Upper lobe of left lung (tissue), 4 donors: Measurements from ENCODE around the gene TES.

Experiments
- POLR2A ChIP-seq, 4 donors: fragments of 450-650 bp; IDR thresholded peaks; one replicate each; pipeline ENCODE4 v1.5.1; 2016 to 2017; ENCODE audit warnings: antibody characterized with exemption in 4 of 4, mild to moderate bottlenecking in 2 of 4
- POLR2AphosphoS5 ChIP-seq, 2 donors: sonication (generic); formaldehyde crosslinking; IDR thresholded peaks; one replicate each; pipeline ENCODE4 v1.5.1; 2017; ENCODE audit warnings: antibody characterized with exemption in 2 of 2
- TF ChIP-seq, protein P1 (sequence below), 6 experiments: fragments of 450-650 bp in 4 of 6; fragments of 200-600 bp in 2 of 6; sonication (generic) in 2 of 6; IDR thresholded peaks; one replicate each; pipeline ENCODE4 v1.5.1; 2016 to 2019; ENCODE audit warnings: antibody characterized with exemption in 6 of 6

DNA sequence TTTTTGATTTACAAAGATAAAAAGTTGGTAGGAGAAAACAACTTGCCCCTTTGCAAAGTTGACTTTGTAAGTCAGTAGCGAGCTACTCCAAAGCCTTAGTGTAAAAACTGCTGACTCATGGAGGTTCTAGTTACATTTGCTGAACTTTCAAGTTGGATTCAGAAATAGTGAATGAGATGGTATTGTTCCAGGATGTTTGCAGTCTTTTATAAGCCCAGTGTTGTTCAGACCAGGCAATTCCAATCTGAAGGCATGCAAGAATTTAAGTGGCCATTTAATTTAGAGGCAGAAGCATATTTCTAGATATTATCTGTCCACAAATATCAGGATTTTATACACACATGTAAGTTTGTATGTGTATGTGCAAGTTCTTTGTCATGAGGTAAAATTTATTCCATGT is 21.6 kb downstream of the TES start:
- TF ChIP-seq, protein P1, sequence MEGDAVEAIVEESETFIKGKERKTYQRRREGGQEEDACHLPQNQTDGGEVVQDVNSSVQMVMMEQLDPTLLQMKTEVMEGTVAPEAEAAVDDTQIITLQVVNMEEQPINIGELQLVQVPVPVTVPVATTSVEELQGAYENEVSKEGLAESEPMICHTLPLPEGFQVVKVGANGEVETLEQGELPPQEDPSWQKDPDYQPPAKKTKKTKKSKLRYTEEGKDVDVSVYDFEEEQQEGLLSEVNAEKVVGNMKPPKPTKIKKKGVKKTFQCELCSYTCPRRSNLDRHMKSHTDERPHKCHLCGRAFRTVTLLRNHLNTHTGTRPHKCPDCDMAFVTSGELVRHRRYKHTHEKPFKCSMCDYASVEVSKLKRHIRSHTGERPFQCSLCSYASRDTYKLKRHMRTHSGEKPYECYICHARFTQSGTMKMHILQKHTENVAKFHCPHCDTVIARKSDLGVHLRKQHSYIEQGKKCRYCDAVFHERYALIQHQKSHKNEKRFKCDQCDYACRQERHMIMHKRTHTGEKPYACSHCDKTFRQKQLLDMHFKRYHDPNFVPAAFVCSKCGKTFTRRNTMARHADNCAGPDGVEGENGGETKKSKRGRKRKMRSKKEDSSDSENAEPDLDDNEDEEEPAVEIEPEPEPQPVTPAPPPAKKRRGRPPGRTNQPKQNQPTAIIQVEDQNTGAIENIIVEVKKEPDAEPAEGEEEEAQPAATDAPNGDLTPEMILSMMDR (IDR thresholded peaks at IDR 0.05) = no peak
- TF ChIP-seq POLR2AphosphoS5 (IDR thresholded peaks at IDR 0.05) = no peak
- no peak for TF ChIP-seq POLR2A (IDR thresholded peaks at IDR 0.05)
